HG03520 (cell line): ENCODE measurements around the gene SLC26A11.
"Not testable (repeated sequence)": the region's sequence is repeated elsewhere in the genome, so short reads cannot be mapped to it uniquely, and the experiment has no call there.

Experiments
- ATAC-seq: cut with Tn5 transposase; IDR thresholded peaks from one replicate; pipeline ENCODE4 v1.9.1; 2021; ENCODE audit warnings: mild to moderate bottlenecking, moderate library complexity; ENCODE audit not compliant: unreplicated experiment

The SLC26A11 gene

DNA sequence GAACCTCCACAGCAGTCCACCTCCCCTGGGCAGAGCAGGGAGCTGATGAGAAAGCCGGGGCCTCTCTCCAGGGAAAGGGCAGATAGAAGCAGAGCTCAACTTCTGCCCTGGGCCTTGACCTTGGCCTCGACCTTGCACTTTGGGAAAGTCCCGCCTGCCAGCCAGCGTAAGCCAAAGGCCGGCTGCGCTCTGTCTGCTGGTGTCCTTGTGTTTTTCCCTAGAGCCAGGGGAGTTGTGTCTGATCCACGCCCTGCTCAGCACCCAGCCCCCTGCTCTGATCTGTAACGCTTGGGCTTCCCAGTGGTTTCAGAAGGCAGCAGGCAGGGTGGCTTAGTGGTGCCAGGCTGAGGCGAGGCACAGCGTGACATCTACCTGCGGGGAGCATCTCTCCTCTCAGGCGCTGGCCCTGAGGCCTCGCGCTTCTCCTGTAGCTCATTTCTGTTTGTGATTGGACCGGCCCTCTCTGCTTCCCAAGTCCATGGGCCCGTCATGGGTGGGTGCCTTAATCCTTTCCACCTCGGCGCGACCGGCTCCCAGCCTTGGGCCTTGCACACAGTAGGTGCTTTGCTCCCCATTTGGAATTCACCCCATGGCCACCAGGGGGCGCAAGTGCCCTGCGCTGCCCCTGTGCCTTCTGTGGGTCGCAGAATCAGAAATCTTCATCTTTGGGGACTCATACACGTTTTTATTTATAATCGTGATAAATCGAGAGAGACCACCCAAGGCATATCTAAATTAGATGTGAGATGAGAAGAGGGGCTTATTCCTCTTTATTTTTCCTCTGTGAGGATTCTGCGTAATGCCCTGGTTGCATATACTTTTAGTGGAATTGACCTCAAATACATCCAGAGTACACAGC, 24.3 kb upstream of the SLC26A11 start:
- no peak for ATAC-seq

DNA sequence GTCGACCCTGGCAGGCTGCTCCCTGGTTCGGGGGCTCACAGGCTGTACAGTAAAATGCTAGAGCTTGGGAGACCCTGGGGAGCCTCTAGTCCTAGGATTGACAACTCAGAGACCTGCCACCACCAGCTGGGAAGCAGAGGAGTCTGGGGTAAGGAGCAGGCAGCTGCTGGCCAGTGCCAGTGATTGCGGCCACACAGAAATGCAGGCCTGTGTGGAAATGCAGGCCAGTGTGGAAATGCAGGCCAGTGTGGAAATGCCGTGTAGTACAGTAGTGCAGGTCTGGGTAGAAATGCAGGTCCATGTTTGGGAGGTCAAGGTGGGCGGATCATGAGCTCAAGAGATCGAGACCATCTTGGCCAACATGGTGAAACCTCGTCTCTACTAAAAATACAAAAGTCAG, 23.6 kb upstream of the SLC26A11 start:
- ATAC-seq: no peak

DNA sequence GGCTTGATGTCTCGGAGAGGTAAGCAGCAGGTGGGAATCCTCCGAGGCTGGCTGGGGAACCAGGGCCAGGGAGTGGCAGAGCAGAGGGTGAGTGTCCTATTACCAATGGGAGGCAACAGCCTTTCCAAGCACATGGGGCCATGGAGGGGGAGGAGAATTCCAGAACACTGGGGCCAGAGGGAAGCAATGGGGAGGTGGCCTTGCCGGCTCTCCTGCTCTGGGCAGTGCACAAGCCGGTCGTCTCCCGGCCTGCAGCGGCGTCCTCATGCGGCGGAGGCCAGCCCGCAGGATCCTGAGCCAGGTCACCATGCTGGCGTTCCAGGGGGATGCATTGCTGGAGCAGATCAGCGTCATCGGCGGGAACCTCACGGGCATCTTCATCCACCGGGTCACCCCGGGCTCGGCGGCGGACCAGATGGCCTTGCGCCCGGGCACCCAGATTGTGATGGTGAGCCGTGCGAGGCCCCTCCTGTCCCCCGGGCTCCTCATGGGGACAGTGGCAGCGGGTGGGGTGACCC, 22.0 kb upstream of the SLC26A11 start:
- ATAC-seq: no peak

DNA sequence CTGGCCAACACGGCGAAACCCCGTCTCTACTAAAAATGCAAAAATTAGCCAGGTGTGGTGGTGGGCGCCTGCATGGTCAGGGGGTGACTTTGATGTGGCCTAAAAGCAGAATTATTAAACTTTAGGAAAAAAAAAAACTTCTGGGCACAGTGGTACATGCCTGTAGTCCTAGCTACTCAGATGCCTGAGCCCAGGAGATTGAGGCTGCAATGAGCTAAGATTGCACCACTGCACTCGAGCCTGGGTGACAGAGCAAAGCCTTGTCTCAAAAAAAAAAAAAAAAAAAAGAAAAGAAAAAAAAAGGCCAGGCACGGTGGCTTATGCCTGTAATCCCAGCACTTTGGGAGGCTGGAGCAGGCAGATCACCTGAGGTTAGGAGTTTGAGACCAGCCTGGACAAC, 20.9 kb upstream of the SLC26A11 start:
- not testable (repeated sequence) for ATAC-seq

DNA sequence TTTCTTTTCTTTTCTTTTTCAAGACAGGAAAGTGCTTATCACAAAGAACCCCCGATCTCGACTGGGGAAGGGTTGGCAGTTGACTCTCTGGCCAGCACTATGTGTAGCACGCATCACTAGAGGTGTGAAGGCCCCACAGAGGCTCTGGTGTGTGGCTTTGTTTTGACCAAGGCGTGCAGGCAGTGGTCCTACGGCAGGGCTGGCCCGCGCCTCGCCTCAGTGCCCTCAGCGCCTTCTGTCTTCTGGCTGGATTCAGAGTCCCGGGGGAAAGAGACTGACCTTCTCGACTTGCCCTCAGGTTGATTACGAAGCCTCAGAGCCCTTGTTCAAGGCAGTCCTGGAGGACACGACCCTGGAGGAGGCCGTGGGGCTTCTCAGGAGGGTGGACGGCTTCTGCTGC, 18.8 kb upstream of the SLC26A11 start:
- no peak for ATAC-seq

DNA sequence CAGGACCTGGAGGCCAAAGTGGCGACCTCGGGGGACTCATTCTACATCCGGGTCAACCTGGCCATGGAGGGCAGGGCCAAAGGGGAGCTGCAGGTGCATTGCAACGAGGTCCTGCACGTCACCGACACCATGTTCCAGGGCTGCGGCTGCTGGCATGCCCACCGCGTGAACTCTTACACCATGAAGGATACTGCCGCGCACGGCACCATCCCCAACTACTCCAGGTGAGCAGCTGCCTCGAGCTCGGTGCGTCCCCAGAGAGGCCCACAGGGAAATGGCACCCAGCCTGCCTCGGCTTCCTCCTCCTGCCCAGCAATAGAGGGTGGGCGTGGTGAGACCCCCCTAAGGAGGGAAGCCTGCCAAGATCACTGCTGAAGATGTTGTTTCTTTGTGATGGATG, 18.0 kb upstream of the SLC26A11 start:
- no peak for ATAC-seq

DNA sequence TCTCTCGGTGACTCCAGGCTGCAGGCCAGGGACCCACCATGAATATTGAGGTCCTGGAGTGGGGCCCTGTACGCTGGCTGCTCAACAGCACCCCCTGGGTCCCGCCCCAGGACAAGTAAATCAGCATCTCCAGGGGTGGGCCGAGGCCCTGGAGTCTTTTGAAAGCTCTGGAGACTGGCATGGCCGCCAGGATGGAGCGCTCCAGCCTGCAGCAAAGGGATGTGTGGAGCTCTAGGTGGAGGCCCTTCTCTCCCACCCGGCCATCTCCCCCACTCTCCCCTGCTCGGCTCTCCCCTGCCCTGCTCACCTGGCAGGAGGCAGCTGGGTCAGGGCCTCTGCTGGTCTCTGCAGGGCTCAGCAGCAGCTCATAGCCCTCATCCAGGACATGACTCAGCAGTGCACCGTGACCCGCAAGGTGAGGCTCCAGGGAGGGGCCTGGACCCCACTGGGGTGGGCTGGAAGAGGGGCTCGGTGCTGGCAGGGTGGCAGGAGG, 16.7 kb upstream of the SLC26A11 start:
- ATAC-seq: no peak

DNA sequence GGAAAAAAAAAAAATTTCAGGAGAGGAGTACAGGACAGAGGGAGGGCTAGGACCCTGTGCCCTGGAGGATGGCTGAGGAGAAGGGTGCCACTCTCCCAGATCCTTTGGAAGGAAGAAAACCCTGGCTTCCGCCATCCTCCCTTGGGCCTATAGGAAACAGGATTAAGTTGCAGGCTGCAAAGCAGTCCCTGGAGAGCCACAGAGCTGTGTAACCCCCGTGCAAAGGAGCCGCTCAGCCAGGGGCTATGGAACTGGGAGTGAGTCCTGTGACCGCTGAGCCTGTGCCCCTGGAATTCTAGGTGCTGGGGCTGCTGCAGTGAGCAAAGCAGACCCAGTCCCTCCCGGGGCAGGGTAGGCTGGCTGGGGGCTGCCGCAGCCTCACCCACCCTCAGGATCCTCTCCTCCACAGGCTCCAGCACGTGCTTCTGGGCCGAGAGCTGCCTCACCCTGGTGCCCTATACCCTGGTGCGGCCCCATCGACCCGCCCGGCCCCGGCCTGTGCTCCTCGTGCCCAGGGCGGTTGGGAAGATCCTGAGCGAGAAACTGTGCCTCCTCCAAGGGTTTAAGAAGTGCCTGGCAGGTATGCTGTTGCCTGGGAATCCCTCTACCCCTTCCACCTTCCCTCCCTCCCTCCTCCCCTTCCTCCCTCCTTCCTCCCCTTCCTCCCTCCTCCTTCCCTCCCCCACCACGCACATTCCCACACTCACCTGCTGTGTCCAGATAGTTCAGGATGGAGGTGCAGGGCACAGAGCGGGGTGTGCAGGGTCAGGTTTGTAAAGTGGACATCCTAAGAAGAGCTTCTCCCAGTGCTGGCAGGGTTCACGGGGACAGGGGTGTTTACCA, 15.4 kb upstream of the SLC26A11 start:
- no peak for ATAC-seq

DNA sequence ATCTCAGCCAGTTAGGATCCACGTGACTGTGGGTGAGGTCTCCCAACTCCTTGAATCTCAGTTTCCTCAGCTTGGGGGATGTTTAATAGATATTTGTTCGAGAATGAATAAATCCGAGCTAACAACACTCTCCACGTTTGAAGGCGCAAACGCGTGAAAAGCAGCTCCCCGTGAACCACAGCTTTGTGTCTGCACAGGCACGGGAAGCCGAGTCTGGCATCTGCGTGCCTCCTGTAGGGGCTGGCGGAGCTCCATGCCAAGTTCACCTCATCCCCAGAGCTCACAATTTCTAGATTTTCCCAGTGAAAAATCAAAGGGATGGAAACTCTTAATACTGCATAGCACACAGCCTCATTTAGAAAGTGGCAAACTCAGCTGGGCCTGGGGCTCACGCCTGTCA, 14.4 kb upstream of the SLC26A11 start:
- no peak for ATAC-seq

DNA sequence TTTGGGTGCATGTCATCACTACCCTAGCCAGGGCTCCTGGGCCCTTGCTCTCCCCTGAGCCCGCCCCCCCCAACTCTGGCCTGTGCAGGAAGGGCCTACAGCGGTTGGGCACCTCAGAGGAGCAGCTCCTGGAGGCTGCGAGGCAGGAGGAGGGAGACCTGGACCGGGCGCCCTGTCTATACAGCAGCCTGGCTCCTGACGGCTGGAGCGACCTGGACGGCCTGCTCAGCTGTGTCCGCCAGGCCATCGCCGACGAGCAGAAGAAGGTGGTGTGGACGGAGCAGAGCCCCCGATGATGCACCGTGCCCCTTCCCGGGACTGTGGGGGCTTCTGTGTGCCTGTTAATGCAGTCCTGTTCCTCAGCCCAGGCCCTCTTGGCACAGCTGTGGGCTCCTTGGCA, 12.2 kb upstream of the SLC26A11 start:
- no peak for ATAC-seq

DNA sequence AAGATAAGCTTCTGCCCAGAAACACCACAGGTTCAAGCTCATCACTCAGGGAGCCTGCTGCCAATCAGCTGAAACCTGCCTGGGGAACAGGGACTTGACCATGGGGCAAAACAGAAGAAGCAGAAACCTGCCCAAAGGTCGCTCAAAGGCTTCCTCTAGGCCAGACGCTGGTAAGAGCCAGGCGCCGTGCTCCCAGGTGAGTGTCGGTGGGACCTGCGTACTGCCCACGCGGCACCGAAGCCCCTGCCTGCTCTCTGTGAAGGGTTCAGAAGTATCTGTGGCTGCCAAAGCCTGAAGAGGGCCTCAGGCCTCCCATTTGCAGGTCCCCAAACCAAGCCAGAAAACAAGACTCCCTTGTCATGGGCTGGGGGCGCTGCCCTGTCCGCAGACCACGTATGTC, 10.5 kb upstream of the SLC26A11 start:
- no peak for ATAC-seq

DNA sequence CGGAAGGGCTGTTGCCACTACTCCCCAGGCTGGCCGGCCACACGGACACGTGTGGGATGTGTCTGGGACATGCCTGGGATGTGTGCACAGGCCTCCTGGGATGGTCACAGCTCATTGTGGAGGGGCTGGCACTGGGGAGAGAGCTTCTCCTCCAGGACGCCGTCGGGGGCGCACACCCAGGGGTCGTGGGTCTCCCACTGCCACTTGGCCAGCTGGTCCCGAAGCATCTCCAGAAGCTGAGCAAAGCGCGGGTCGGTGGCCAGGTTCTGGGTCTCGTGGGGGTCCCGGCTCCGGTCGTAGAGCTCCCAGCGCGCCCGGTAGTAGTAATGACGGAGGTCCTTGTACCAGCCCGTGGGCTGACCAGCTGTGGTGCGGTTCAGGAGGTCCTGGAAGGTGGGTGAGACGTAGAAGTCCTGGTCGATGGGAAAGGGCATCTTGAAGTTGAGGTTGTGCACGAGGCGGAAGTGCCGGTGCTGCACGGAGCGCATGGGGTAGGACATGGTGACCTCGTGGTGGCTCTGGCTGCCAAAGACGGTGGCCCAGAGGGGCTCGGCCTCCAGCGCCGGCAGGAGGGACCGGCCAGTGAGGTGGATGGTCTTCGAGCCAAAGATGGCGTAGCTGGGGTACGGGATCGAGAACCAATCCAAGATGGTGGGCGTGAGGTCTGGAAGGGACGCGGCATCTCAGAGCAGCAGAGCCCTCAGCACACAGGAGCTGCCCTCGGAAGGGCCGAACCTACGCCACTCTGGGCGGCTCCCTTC, 9.7 kb upstream of the SLC26A11 start:
- no peak for ATAC-seq

DNA sequence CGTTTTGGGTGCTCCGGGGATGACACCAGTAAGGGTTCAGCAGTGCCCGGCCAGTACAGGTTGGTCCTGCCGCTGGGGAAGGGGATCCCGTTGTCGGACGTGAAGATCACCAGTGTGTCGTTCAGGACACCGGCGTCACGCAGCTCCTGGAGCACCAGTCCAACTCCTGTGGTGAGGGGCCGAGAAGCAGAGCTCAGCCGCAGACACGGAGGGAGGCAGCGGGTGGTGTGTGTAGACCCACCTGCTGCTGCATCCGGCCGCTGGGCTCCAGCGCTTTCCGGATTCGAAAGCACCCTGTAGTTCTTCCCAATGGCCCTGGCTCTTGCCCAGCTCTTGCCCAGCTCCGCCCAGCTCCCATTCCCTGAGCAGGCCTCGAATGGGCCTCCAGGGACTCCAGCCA, 8.1 kb upstream of the SLC26A11 start:
- ATAC-seq: no peak

DNA sequence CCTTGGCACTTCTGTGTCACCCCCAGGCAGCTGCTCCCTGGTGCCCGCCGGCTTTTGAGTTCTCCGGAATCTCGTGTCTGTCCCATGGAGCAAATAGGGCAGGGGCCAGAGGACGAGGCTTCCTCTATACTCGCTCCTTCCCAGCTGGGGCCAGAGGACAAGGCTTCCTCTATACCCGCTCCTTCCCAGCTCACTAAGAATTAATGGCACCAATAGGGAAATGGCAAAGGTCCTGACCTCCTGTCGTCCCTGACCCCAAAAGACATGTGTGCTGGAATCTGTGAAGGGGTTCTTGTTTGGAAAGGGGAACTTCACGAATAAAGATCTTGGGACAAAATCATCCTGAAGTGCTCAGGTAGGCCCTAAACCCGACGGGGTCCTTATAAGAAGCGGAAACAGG, 7.7 kb upstream of the SLC26A11 start:
- no peak for ATAC-seq

DNA sequence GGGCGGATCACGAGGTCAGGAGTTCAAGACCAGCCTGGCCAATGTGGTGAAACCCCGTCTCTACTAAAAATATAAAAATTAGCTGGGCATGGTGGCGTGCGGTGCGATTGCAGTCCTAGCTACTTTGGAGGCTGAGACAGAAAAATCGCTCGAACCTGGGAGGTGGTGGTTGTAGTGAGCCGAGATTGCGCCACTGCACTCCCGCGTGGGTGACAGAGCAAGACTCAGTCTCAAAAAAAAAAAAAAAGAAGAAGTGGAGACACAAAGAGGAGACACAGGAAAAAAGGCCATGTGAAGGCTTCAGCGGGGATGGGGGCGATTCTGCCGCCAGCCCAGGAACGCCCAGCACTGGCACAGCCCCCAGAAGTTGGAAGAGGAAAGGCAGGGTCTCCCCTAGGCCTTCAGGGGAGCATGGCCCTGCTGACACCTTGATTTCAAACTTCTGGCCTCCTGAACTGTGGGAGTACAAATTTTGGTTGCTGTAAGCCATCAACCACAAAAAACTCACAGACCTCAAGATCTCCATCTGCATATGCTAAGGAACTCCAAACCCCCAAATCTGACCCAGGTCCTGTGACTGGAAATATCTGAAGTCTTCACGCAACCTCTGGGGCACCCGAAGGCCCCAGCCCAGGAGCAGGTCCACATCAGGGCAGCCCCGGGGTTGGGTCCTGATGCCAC, 7.1 kb upstream of the SLC26A11 start:
- ATAC-seq: no peak

DNA sequence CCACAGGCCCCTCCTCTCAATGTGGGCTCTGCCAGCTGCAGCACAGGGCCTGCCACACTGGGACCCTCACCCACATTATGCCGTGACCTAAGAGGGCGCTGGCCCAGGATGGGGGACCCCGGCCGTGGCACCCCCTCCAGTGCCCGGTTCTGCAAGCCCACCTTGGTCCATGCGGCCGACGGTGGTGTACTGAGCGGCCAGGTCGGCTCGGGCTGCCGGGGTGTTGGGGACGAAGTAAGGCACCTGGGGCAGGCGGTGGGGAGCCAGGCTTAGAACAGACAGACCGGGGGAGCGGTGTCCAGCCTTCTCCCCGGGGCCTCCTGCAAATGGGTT, 6.6 kb upstream of the SLC26A11 start:
- no peak for ATAC-seq

DNA sequence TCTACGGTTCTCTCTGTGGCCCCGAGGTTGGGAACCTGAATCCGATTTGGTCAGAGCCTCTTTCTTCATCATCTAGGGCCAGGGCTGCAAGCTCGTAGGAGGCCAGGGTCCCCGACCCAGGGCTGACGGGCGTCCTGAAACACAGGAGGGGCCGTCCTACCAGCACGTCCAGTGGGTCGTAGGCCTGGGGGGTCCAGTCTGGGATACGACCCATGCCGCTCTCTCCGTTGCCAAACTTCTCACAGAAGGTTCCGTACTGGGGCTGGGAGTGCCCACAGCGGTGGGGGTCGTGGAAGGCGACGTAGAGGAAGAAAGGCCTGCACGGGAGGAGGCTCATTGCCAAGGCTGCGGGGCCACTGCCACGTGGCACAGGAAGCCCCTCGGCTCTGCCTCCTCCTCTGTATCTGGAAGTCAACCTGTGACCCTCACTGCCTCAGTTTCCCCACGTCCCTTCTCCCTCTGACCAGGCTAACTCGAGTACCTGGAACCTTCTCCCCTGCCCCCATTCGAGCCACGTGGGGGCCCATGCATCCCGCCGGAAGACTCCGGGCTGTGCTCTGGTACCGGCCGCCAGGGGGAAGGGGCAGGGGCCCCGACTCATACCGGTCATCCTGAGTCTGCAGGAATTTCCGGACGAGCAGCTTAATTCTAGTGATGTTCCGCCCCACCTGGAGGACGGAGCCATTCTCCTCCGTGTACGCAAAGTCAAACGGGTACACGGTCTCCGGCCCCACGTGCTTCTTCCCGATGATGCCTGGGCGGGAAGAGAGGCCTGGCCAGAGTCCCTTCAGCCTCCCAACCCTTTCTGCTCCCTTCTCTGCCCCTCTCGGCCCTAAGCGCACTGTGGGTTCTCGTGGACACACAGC, 6.0 kb upstream of the SLC26A11 start:
- ATAC-seq: no peak

DNA sequence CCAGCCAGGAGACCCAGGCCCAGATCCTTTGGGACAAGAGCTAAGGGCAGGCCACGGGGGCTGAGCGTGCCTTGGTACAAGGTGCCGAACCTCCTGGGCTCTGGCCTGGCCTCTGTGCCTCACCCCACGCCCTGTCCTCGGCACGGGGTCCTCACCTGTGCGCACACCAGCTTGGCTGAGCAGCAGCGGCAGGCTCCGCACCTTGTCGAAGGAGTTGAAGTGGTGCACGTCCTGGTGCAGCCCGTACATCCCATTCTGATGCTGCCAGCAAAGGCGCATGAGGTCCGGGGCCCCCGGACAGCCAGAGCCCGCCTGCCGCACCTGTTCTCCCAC, 5.4 kb upstream of the SLC26A11 start:
- ATAC-seq: no peak

DNA sequence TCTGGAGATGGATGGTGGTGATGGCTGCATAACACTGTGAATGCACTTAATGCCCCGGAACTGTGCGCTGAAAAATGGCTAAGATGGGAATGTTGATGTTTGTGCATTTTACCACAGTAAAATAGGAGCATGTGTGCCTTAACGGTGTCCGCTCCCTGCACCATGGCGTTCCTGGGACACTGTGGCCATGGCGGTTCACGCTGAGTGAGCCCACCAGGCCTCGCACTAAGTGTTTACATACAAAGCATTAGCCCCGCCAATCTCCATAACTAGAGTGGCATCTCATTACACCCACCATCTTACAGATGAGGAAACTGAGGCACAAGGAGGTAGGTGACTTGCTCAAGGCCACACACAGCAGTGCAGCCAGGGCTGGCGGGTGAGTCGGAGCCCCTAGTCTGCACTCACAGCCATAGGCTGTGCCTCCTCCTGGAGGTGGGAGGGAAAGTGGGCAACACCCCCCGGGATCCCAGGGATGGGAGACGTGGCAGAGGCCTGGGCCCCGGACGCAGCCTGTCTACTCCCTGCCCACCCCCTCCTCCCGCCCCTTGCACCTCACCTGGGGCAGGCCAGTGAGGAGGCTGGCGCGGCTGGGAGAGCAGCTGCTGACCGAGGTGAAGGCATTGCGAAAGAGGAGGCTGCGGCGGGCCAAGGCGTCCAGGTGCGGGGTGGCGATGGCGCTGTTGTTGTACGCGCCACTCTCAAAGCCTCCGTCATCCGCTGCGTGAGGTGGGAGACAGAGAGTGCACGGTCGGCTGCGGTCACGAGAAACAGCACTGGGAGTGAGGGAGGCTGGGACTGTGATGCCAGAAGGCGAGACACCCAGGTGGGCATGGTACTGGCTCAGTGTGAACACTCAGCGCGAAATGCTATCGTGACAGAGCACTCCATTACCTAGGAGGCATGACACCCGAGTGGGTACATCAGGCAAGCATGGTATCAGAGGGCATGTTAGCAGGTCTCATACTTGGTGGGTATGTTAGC, 3.5 kb upstream of the SLC26A11 start:
- ATAC-seq: no peak
